Activated naive CD4-positive, alpha-beta T cell (primary cell): ENCODE measurements around the gene PALD1.
A peak's percentile ranks its signal among the peaks of the same experiment; 100 is the strongest.

ENCODE experiments used
- DNase-seq, 4 experiments: peaks; one replicate each; lab custom pipeline; 2025; lab: John Stamatoyannopoulos, UW

The PALD1 gene

DNA sequence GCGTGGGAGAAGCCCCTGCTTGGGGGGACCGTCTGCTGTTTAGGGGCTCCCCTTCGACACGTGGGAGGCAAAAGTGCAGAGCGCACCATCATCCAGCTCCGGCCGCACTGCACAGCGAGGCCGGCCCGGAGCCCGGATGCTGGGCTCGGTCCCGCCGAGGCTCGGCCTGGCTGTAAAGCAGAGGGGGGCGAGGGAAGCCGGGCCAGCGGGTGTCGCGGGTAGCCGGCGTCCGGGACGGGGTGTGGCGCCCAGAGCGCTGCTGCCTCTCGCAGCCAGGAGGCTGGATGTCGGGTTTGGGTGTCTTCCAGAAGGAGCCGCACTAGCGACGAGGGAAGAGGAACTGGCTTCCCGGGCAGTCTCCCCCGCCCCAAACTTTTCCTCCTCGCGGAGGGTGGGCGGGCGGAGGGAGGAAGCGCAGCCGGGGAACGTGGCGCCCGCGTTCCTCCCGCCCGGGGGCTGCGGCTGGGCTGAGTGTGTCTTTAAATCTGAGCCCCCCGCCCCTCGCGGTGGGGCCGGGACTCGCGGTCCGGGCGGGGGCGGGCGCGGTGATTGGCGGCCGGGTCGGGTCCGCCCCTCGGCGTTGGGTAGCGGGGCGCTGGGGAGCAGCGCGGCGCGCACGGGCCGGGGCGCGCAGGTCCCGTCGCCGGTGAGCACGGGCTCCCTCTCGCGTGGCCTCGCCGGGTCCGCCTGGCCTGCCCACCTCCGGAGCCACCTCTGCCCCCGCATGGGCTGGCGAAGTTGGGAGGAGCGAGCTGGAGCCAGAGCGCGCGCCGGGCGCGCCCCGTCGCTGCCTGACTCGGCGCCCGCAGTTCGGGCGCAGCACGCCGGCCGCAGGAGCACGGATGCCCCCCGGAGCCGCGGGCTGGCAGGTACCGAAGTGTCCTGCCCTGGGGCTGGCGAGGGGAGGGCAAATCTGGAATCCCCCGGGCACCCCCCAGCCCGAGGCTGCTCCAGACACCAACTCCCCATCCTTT is at the start of gene PALD1:
TSS of gene PALD1 (plus strand) at position 577 of the 974 bp plus-strand sequence. CDS start 47,185 bp downstream, outside the sequence.
- peak in 1 of 4 experiments; percentile 27 for DNase-seq

DNA sequence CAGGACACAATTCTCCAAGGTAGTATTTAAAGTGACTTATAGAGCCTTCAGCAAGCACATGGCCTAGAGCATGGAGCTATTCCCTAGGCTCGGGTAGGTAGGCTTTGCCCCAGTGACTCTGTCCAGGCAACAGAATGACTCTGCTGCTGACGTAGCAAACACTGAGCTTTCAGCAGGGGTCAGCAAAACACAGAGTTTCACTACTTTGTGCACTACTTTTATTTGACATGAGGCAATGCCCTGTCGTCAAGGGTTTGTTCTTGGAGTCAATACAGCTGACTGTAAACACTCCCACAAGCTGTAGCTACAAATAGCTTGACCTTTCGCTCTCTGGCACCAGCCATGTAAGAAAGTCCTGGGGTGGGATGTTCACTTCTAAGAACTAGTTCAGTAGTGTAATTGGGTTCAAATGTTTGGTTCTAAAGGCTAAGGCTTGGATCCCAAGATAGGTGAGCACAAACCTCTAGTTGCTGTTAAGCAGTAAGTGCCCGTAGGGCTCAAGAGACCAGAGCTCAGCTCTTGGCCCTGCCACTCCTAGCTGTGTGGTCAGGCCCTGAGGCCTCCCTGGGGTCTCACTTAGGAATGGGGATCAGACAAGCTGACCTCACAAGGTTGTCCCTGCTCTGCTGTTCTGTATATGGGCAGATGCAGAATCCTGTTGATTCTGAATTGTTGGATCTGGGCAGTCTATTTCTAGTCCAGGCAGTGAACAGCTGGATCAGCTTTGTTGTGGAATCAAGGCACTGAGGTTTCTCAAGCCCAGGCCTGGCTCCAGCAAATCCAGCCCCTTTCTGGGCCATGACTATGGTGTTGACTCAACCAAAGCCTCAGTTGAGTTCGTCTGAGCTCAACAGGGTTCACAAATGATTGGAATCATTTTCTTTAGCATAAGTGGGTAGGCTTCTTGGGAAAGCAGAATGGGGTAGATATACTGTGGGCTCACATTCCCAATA is 47.8 kb upstream of the PALD1 start:
- no peak for DNase-seq

DNA sequence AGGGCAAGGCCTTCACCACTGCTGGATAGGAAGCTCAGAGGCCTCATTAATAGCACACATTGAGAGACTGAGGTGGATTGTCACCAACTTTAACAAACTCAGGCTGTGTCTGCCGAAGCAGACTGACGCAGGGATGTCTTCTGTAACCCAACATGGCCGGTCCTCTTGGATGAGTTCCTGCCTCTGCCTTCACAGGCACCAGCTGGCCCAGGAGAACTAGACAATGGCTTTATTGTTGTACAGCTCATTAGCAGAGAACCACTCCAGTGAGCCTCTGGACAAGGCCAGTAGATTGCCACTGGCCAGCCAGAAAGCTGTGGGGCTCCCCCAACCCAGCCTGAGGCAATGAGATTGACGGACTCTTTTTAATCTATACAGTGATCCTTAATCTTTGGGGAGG is 46.5 kb upstream of the PALD1 start:
- DNase-seq: no peak

DNA sequence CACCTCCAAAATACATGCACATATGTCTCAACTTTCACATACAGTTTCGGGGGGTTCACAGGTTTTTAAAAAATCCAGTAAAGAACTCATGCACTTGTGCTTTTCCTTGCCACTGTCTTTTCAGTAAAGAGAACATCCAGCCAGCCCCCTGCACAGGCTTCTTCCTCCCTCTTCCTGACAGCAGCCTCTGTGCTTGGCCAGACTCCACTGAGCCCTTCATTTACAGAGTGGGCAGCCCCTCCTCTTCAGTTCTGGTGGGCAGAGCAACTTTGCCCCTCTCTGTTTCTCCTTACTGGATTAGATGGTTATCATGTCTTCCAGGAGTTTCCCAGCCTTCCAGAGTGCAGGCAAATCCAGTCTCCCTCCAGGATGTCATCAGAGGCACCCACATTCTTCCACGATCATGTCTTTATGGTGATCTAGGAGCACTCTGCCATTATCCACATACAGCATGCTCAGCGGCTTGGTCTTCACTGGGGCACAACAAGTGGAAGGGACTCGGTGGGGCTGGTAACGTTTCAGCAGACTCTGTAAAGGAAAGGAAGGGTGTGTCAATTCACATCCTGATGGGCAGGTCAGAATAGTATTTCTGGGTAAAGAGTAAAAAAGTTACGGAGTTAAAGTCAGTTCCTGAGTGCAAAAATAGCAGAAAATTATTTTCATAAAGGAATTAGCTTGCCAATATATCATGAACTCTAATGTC is 45.9 kb upstream of the PALD1 start:
- DNase-seq: no peak

DNA sequence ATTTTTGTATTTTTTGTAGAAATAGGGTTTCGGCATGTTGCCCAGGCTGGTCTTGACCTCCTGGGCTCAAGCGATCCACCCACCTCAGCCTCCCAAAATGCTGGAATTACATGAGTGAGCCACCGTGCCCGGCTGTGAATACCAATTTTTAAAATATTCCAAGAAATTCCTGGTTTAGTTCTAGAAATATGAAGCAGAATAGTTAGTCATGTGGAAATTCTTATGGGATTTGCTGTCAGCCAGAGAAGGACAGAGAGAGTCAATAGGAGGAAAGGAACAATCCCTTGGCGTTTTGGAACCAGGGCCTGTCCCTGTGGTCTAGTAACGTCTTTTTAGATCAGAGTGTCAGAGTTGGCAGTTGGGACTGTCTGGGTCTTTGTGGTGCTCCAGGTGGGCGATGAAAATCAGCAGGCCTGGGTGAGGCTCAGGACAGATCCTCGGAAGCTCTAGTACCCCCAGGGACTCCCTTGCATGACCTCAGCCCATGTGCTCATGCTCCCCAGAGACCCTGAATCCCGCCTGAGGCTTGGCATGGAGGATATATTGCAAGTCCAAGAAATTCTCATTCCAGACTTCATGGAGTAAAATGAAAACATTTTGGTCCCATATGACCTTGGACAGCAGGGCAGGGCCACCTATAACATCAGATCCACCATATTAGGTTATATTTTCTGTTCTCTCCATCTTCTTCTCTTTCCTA is 44.8 kb upstream of the PALD1 start:
- DNase-seq: no peak

DNA sequence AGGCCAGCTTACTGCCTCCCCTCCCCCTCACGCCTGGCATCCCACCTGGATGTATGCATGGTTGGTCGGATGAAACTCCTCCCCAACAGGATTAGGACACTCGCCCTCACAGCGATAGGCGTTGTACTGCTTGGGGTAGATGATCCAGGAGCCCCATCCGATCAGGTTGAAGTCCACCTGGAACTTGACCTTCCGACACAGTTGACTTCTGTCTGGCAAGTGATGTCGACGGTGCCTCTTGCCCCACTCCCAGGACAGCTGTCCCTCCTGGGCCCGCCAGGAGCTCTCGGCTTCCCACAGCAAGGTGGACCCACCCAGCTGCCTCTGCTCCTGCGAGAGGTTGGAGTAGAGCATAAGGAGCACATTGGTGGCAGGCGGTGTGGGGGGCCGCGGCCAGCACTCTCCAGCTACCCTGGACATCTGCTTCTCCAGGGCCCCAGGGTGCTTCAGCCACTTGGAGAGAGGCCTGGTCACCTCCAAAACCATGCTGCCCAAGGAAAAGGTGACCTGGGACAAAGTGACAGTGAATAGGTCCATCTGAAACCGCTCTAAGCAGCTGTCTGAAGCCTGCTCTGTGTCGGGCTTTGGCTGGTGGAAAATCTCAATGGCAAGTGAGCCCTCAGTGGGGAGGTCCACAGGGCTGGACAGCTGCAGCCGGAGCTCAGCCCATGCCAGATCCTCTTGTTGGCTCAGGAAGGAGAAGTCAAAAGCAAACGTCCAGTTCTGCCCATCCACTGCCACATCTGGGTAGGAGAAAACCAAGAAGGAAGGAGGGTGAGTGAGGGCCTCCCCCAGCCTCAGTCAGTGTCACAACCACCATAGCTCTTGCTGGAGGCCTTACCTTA is 43.1 kb upstream of the PALD1 start:
- no peak for DNase-seq

DNA sequence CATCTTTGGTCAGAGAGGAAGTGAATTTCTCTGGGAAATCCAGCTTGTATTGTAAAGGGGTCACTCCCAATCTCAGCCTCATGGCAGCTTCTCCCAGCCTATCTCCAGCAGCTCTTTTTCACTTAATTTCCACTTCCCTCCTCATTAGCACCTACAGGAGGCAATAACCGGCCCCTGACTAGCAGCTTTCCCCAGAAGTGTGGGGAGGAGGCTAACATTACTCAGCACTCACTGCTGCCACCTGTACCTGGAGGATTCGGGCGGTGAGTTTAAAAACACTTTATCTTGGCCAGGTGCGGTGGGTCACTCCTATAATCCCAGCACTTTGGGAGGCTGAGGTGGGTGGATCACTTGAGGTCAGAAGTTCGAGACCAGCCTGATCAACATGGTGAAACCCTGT is 40.8 kb upstream of the PALD1 start:
- DNase-seq: no peak

DNA sequence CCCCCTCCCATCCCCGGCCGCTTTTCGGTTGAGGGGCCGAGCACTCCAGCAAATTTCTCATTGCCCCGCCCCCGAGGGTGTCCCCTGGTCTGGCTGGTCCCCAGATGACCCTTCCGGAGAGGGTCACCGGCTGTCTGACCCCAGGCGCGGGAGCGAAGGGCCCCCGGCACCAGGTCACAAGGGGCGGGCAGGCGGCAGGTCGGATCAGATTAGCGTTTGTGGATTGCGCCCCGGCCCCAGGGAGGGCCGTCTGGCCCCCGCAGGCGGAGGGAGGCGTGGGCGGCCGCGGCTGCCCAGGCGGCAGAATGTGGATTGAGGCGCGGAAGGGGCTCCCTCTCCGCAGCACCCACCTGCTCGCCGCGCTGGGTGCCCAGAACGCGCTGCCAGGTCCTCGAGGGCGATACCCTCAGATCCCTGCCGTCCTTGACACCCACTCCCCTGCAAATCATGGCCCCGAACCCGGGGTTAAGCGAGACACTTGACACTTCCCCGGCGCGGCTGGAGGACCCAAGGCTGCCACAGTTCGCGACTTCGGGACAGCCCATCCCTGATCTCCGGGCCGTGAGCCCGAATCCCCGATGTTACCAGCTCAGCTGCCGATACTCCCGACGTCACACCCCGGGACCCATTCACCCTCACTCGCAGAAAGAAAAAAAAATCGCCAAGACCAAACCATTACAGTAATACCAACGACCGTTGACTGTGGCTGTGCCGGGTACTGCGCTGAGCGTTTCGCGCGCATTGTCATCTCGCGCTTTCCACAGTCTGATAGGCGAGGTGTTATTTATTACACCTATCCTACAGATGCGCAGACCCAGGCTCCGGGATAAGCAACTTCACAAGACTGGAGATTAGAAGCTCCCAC is 38.0 kb upstream of the PALD1 start:
- DNase-seq: no peak

DNA sequence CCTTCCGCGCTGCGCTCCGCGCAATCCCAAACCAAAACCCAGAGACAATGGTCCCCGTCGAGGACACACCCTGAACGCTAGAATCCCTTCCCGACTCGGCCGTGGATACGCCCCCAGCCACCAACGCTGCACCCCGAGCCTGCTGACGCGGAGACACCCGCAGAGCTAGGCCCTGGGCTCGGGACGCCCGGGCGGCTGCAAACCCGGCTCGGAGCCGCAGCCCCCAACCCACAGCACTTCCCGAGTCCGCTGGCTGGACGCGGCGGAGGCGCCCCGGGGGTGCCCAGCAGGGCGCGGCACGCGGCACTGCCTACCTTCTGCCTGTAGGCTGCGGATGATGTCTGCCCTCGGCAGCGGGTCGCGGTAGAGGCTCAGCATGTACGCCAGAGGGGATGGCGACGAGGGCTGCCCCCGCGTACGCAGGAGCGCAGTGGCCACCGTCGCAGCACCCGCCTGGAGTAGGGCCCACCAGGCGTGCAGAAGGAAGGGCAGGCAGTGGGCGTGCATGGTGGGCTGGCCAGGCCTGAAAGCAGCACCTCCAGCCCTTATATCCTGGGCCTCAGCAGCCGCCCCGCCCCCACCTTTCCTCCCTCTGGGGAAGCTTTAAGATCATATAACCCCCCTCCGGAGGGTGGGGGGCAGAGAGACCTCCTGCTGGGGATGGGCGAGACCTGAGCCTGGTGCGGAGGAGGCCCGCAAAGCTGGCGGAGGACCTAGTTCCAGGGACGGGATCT is 37.2 kb upstream of the PALD1 start, which contains the start of gene NODAL:
TSS of gene NODAL (minus strand) at position 521 of the 734 bp plus-strand sequence. CDS start at position 507, 14 bp downstream.
- DNase-seq: no peak

DNA sequence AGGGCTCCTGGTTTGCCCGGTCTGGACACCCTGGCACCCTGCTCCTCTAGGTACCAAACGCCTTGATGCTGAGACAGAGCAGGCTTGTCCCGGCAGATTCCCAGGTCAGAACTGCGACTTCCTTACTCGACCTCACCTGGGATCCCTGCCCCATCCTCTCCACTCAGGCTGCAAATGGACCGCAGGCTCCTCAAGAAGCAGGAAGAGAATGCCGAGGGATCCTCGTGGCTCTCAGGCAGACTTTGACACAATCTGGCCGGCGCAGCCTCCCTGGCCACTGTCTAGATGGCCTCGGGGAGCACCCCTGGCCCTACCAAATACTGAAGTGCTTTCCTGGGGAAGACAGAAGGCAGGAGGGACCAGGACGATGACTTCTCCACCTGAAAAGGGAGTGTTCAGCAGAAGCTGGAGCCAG is 36.7 kb upstream of the PALD1 start:
- DNase-seq: no peak

DNA sequence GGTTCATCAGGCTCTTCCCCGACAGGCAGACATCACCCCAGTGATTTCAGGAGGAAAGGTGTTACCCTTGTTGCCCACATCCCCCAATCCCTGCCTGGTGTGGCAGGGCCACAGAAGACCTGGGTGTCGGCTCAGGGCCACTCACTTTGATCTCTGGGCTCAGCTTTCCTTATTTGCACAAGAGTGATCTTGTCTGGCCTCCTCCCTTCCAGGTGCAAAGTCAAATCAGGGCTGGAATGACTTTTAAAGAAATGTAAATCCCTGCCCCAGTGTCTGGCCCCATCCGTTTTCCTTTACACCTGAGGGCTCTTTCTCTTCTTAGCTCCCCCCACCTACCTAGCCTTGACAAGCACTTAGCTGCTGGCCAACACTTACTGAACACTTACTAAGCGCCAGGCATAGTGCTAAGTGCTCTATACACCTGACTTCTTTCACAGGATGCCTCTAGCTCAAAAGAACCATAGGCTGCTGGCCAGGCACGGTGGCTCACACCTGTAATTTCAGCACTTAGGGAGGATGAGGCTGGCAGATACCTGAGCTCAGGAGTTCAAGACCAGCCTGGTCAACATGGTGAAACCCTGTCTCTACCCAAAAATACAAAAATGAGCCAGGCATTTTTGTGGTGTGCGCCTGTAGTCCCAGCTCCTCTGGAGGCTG is 36.1 kb upstream of the PALD1 start:
- DNase-seq: no peak

DNA sequence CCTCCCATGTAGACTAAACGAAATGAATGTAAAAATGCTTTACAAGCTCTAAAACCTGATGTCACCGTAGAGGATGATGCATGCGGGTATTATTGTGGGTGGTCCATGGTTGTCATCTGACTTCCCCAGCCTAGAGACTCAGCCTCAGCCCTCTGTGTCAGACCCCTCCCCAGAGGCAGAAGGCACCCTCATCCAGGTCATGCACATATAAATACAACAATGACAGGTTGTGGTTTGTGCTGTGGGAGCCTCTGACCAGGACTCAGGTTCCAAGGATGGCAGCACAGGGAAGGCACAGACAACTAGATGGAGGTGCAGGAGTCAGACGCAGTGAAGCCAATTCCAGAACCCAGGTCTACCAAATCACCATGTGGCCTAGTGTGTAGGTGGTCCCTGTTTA is 33.8 kb upstream of the PALD1 start:
- no peak for DNase-seq

DNA sequence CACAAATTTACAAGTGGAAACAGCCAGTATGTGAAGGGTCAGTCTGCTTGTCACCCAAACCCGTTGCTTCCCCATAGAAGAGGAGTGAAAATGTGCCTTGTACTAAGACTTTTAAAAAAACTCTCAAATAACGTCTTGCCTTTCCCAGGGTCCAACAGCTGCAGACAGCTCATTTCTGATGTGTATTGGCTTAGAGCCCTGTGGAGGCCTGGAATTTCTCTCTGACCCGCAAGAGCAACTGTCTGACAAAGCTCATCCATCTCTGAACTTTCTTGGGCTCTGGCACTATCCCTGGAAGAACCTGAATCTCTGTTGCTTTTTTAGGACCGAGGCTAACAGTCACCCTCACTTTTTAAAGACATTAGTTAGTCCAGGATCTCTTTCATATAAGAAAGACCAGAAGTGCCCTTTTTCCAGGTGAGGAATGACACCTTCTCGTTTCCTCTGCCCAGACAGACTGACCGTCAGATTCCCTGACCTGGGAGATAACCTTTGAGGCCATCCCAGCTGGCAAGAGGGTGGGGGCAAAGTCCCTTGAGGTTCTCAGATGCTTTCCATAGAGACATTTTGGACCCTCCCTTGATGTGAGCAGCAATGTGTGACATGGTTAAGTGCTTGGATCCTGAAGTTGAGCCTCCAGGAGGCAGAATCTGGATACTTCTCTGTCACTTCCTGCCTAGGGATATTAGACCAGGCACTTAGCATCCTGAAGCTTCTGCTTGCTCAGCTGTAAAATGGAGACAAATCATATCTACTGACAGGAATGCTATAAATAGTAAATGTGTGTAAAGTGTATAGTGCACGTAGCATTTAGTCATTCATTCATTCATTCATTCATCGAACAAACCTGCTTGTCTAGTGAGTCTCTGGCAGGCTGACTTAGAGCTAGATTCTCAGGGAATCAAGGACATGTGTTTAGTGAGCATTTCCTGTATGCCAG is 32.6 kb upstream of the PALD1 start:
- no peak for DNase-seq

DNA sequence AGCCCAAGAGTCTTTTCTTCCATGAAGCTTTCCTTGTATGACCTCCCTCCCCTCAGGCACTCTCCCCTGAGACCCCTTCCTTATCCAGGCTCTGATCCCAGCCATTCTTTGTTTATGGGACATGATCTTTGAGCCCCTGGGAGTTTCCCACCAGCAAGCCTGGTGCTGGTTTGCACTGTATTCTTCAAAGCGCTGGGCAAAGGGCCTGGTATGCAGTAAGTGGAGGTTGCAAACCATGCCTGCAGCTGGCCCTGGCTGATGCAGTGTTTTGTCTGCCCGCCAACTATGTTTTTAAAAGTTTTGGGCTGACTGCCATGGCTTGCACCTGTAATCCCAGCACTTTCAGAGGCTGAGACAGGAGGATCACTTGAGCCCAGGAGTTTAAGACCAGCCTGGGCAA is 30.3 kb upstream of the PALD1 start:
- DNase-seq: no peak

DNA sequence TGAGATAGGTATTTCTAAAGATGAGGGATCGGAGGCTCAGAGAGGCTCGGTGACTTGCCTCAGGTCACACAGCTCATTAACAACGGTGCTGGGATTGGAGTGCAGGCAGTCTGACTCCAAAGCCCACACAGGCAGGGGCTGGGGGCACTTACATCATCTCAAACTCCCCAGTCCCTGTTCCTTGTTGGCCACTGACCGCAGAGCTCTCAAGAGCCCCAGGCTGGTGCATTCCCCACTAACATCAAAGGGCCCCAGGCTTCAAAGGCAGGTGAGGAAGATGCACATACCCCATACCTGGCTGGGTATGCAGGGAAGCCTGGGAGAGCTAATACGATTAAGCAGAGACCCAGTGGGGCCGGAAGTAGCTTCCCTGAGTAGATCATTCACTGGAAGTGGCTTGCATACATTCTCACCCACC is 23.3 kb upstream of the PALD1 start:
- DNase-seq: no peak

DNA sequence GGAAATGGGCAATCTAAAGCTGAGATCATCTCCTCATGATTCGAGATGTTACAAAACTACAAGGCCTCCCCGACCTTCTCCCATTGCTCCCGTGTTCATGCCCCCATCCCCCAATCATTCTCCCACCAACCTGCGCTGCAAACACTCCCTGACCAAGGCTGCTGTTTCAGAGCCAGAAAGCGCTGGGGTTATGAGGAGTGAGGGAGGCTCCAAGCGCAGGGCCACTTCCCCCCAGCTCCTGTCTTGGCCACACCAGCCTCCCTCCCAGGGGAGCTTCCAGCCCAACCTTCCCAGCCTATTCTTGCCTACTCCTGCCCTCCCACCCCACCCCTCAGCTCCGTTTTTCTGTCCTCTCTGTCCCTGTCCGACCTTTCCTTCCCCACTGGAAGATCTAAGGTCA is 22.4 kb upstream of the PALD1 start:
- no peak for DNase-seq

DNA sequence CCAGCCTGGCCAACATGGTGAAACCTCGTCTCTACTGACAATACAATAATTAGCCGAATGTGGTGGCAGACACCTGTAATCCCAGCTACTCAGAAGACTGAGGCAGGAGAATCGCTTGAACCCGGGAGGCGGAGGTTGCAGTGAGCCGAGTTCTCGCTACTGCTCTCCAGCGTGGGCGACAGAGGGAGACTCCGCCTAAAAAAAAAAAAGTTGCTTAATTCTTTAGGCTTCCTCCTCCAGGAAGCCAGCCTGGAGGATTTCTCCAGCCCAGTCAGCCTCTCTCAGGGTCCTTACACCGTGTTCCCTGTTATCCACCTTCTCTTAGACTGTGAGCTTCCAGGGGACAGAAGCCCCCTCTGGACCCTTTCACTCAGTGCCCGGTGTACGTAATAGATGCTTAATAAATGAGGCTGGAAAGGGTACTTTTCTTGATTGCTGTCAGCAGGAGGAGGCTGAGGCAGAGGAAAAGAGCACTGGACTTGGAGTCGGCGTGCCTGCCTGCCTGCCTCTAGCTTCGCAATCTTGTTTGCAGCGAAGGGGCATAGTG is 20.7 kb upstream of the PALD1 start:
- no peak for DNase-seq
